Stimulated activated CD4-positive, alpha-beta T cell treated with anti-CD3 and anti-CD28 coated beads, Interleukin-15, amount 100 ng/mL, for 24 hours (primary cell): ENCODE measurements around the gene ICAM1.

Experiments used
- DNase-seq: peaks from one replicate; pipeline ENCODE4 v3.0.0-alpha.2; 2020

ICAM1 gene

GRCh38 chr19:10243606-10244005, 27.3 kb upstream of the ICAM1 start:
- DNase-seq = no peak

- DNase-seq = no peak
These were observed 25.6 kb upstream of the ICAM1 start for GRCh38 chr19:10245189-10245939.

- no peak for DNase-seq
These were observed 24.4 kb upstream of the ICAM1 start for GRCh38 chr19:10246511-10246910.

GRCh38 chr19:10251792-10252694, 18.9 kb upstream of the ICAM1 start, which contains the start of gene MRPL4:
Gene MRPL4, plus strand, starts transcription at chr19:10252214. Its CDS starts 40 bp downstream, at chr19:10252254.
- peak; percentile 98 for DNase-seq

GRCh38 chr19:10252707-10253106, 18.2 kb upstream of the ICAM1 start:
- no peak for DNase-seq

GRCh38 chr19:10254244-10254643, 16.7 kb upstream of the ICAM1 start:
- DNase-seq = no peak

GRCh38 chr19:10255358-10255757, 15.6 kb upstream of the ICAM1 start:
- DNase-seq = no peak

GRCh38 chr19:10256551-10256950, 14.4 kb upstream of the ICAM1 start:
- DNase-seq = no peak

GRCh38 chr19:10256970-10257615, 13.8 kb upstream of the ICAM1 start:
- no peak for DNase-seq

- no peak for DNase-seq
These were observed 12.7 kb upstream of the ICAM1 start for GRCh38 chr19:10258080-10258710.

- peak; percentile 97 for DNase-seq
These were observed 11.6 kb upstream of the ICAM1 start for GRCh38 chr19:10259162-10259905.

GRCh38 chr19:10260141-10260584, 10.8 kb upstream of the ICAM1 start:
- peak; percentile 80 for DNase-seq

GRCh38 chr19:10262771-10263170, 8.1 kb upstream of the ICAM1 start:
- DNase-seq = no peak

GRCh38 chr19:10266706-10267105, 4.2 kb upstream of the ICAM1 start:
- no peak for DNase-seq

GRCh38 chr19:10268071-10268470, 2.8 kb upstream of the ICAM1 start:
- no peak for DNase-seq

GRCh38 chr19:10269333-10270179, 1.4 kb upstream of the ICAM1 start:
- peak; percentile 92 for DNase-seq

- DNase-seq = peak; percentile 88
These were observed 722 bp upstream of the ICAM1 start for GRCh38 chr19:10270180-10270615.

GRCh38 chr19:10271543-10272086, 695 bp downstream of the ICAM1 start:
- peak; percentile 44 for DNase-seq

- no peak for DNase-seq
These were observed 3.7 kb downstream of the ICAM1 start for GRCh38 chr19:10274589-10274988.

GRCh38 chr19:10277795-10278589, 7.1 kb downstream of the ICAM1 start:
- no peak for DNase-seq
